ENCODE measurements around the gene GARIN1A. TPM values are rescaled to one million over a fixed set of nuclear protein-coding genes. Genes with fewer than 3 reads are reported as not detected.

GARIN1A gene
- not detected in 2 replicates for total RNA-seq

GRCh38 chr7:128671992-128672391 lies at the start of gene GARIN1A:
GARIN1A (plus strand) TSS chr7:128672292; CDS start chr7:128672398, 106 bp downstream.

Other genes starting within 250 kb of the GARIN1A start
- 10.1 and 11.9 TPM in 2 replicates for gene HILPDA, start 216.4 kb upstream of the GARIN1A start, total RNA-seq
- 34.8 and 38.0 TPM in 2 replicates for gene METTL2B, start 195.5 kb upstream of the GARIN1A start, total RNA-seq
- gene CALU, start 67.1 kb downstream of the GARIN1A start, total RNA-seq = 187 and 198 TPM in 2 replicates
- not detected in 2 replicates for gene OPN1SW, start 103.5 kb downstream of the GARIN1A start, total RNA-seq
- gene CCDC136, start 119.7 kb downstream of the GARIN1A start, total RNA-seq = 0.11 and 0.39 TPM in 2 replicates
- 0.11 and 0.16 TPM in 2 replicates for gene FLNC, start 158.1 kb downstream of the GARIN1A start, total RNA-seq
- 149 and 171 TPM in 2 replicates for gene ATP6V1F, start 190.6 kb downstream of the GARIN1A start, total RNA-seq
- 0.47 TPM in 1 of 2 replicates, not detected in the other for gene KCP, start 238.4 kb downstream of the GARIN1A start, total RNA-seq

Data from hair follicular keratinocyte (primary cell).